H9 (cell line): ENCODE data around the gene EDAR. TPM values are rescaled to one million over a fixed set of nuclear protein-coding genes. Genes with fewer than 3 reads are reported as not detected.

Experiments
- DNase-seq: peaks from one replicate; pipeline ENCODE4 v3.0.0-alpha.2; 2017
- H2AFZ ChIP-seq: one replicate; pipeline ENCODE4 v1.6.1; 2013; ENCODE audit warnings: mild to moderate bottlenecking, low read length, control low read depth, moderate library complexity
- H2AK5ac ChIP-seq: 2 replicates; pipeline ENCODE4 v1.6.1; 2013; ENCODE audit warnings: low read length, control low read depth, mixed read lengths; ENCODE audit not compliant: insufficient read length
- H2BK120ac ChIP-seq: one replicate; pipeline ENCODE4 v1.6.1; 2013; ENCODE audit warnings: low read depth, mild to moderate bottlenecking, low read length, control low read depth, inconsistent platforms; ENCODE audit not compliant: poor library complexity, severe bottlenecking
- H2BK12ac ChIP-seq: 2 replicates; pipeline ENCODE4 v1.6.1; 2013; ENCODE audit warnings: low read length, control low read depth, mixed read lengths, low read depth; ENCODE audit not compliant: insufficient read length
- H2BK15ac ChIP-seq: 2 replicates; pipeline ENCODE4 v1.6.1; 2013; ENCODE audit warnings: low read depth, low read length, control low read depth
- H2BK20ac ChIP-seq: one replicate; pipeline ENCODE4 v1.6.1; 2013; ENCODE audit warnings: low read depth, mild to moderate bottlenecking, low read length, control low read depth, inconsistent platforms; ENCODE audit not compliant: poor library complexity, severe bottlenecking
- H2BK5ac ChIP-seq: 2 replicates; pipeline ENCODE4 v1.6.1; 2013; ENCODE audit warnings: low read length, control low read depth, mixed read lengths; ENCODE audit not compliant: insufficient read length
- H3K14ac ChIP-seq: 2 replicates; pipeline ENCODE4 v1.6.1; 2013; ENCODE audit warnings: low read length, control low read depth; ENCODE audit not compliant: insufficient read depth
- H3K18ac ChIP-seq: 2 replicates; pipeline ENCODE4 v1.6.1; 2013; ENCODE audit warnings: low read depth, mild to moderate bottlenecking, mixed read lengths, low read length, control low read depth; ENCODE audit not compliant: insufficient read length
- H3K23ac ChIP-seq: 2 replicates; pipeline ENCODE4 v1.6.1; 2013; ENCODE audit warnings: low read length, control low read depth, mixed read lengths, low read depth; ENCODE audit not compliant: insufficient read length
- H3K23me2 ChIP-seq: 2 replicates; pipeline ENCODE4 v1.6.1; 2013; ENCODE audit warnings: low read depth, mild to moderate bottlenecking, mixed read lengths, low read length, control low read depth; ENCODE audit not compliant: insufficient read length, poor library complexity, severe bottlenecking
- H3K27ac ChIP-seq: 2 replicates; pipeline ENCODE4 v1.5.1; 2013; ENCODE audit warnings: low read length, control low read depth, mixed read lengths, low read depth; ENCODE audit not compliant: insufficient read length
- H3K27me3 ChIP-seq: 2 replicates; pipeline ENCODE4 v1.6.1; 2013; ENCODE audit warnings: low read length, control low read depth, inconsistent platforms; ENCODE audit not compliant: insufficient read depth
- H3K4ac ChIP-seq: 2 replicates; pipeline ENCODE4 v1.6.1; 2013; ENCODE audit warnings: low read depth, mild to moderate bottlenecking, control low read depth, inconsistent platforms, low read length, moderate library complexity
- H3K4me1 ChIP-seq: 2 replicates; pipeline ENCODE4 v1.6.1; 2013; ENCODE audit warnings: low read length, control low read depth, inconsistent platforms; ENCODE audit not compliant: insufficient read depth
- H3K4me2 ChIP-seq: 2 replicates; pipeline ENCODE4 v1.6.1; 2013; ENCODE audit warnings: low read length, control low read depth, mixed read lengths; ENCODE audit not compliant: insufficient read length, insufficient read depth
- H3K56ac ChIP-seq: 2 replicates; pipeline ENCODE4 v1.6.1; 2013; ENCODE audit warnings: low read depth, mild to moderate bottlenecking, mixed read lengths, low read length, control low read depth; ENCODE audit not compliant: insufficient read length
- H3K79me1 ChIP-seq: 2 replicates; pipeline ENCODE4 v1.6.1; 2013; ENCODE audit warnings: low read depth, mild to moderate bottlenecking, moderate library complexity, low read length, control low read depth, inconsistent platforms; ENCODE audit not compliant: insufficient read depth, poor library complexity, severe bottlenecking
- H3K79me2 ChIP-seq: 2 replicates; pipeline ENCODE4 v1.6.1; 2013; ENCODE audit warnings: low read length, control low read depth, inconsistent platforms; ENCODE audit not compliant: insufficient read depth
- H3K9ac ChIP-seq: 2 replicates; pipeline ENCODE4 v1.6.1; 2013; ENCODE audit warnings: low read length, control low read depth, mixed read lengths; ENCODE audit not compliant: insufficient read length; ENCODE audit errors: extremely low read depth
- H3K9me3 ChIP-seq: one replicate; pipeline ENCODE4 v1.6.1; 2013; ENCODE audit warnings: low read depth, low read length, inconsistent platforms; ENCODE audit not compliant: control insufficient read depth
- H3T11ph ChIP-seq: one replicate; pipeline ENCODE4 v1.6.1; 2013; ENCODE audit warnings: mild to moderate bottlenecking, low read length, control low read depth, inconsistent platforms
- H4K20me1 ChIP-seq: one replicate; pipeline ENCODE4 v1.6.1; 2013; ENCODE audit not compliant: control insufficient read depth, insufficient read length, insufficient read depth
- H4K5ac ChIP-seq: 2 replicates; pipeline ENCODE4 v1.6.1; 2013; ENCODE audit warnings: low read depth, mild to moderate bottlenecking, mixed read lengths, low read length, control low read depth; ENCODE audit not compliant: insufficient read length
- H4K8ac ChIP-seq: replicated peaks from 2 replicates; pipeline ENCODE4 v1.6.1; 2013; ENCODE audit warnings: low read length, control low read depth, mixed read lengths, low read depth; ENCODE audit not compliant: insufficient read length
- H4K91ac ChIP-seq: 2 replicates; pipeline ENCODE4 v1.6.1; 2013; ENCODE audit warnings: low read depth, mild to moderate bottlenecking, moderate library complexity, mixed read lengths, low read length, control low read depth; ENCODE audit not compliant: insufficient read length
- H3K27ac Mint-ChIP-seq, 3 experiments: 2 replicates in 2 of 3; 3 replicates in 1 of 3; pipeline ENCODE4 v1.8.0; 2020 to 2021; ENCODE audit warnings: mixed read lengths in 3 of 3, mild to moderate bottlenecking in 1 of 3, moderate library complexity in 1 of 3
- H3K27me3 Mint-ChIP-seq: 2 replicates; pipeline ENCODE4 v1.8.0; 2021; ENCODE audit warnings: low read depth, mild to moderate bottlenecking, moderate library complexity, mixed read lengths
- H3K36me3 Mint-ChIP-seq, 3 experiments: 2 replicates in 2 of 3; 3 replicates in 1 of 3; pipeline ENCODE4 v1.8.0; 2020 to 2021; ENCODE audit warnings: low read depth in 3 of 3, mixed read lengths in 3 of 3; ENCODE audit not compliant: insufficient read depth in 1 of 3
- H3K4me1 Mint-ChIP-seq, 2 experiments: 2 replicates each; pipeline ENCODE4 v1.8.0; 2020; ENCODE audit warnings: mixed read lengths in 2 of 2
- H3K4me3 Mint-ChIP-seq, 2 experiments: 2 replicates in 1 of 2; 3 replicates in 1 of 2; pipeline ENCODE4 v1.8.0; 2020 to 2021; ENCODE audit warnings: mild to moderate bottlenecking in 2 of 2, mixed read lengths in 2 of 2, moderate library complexity in 1 of 2
- H3K9me3 Mint-ChIP-seq, 2 experiments: 2 replicates in 1 of 2; 3 replicates in 1 of 2; pipeline ENCODE4 v1.8.0; 2020; ENCODE audit warnings: mild to moderate bottlenecking in 2 of 2, mixed read lengths in 2 of 2, moderate library complexity in 1 of 2
- WGBS: extraction: QIAGEN DNeasy Blood & Tissue Kit; methylation state at CpG from one replicate; pipeline ENCODE4 v1.1.7; 2013; ENCODE audit warnings: missing lambda C conversion rate, low lambda C conversion rate, mixed read lengths; ENCODE audit not compliant: insufficient read length; ENCODE audit errors: extremely low coverage; 5-methylcytosine and 5-hydroxymethylcytosine counted together
- total RNA-seq: library from RNA; stranded (reverse); gene quantifications from 2 replicates; pipeline ENCODE4 v1.2.1, GENCODE V29; 2021
- TF ChIP-seq, protein P1 (sequence below): fragments of 200-600 bp; sonication (generic); conservative IDR thresholded peaks from 3 replicates; pipeline ENCODE4 v1.8.0; 2021; ENCODE audit warnings: antibody characterized with exemption, mild to moderate bottlenecking

EDAR gene
- total RNA-seq, 1 experiment from 2014 or later = not detected

- Histone ChIP-seq H2BK15ac (no peak overlapping the region), H3K4me1 (no peaks in the 10 kb centered on the region; the same call in 1 of the 2 replicates), H2BK20ac (no peak overlapping the region), H2BK5ac (no peak overlapping the region), H3K79me2 (no peaks in the 10 kb centered on the region), H3T11ph (no peak overlapping the region), H2BK12ac (no peak overlapping the region), H3K4me2 (no peak overlapping the region), H2BK120ac (no peak overlapping the region), H3K79me1 (no peaks in the 10 kb centered on the region), H3K18ac (no peak overlapping the region), H3K9ac (no peak overlapping the region), H4K20me1 (no peaks in the 10 kb centered on the region), H4K5ac (no peak overlapping the region), H3K27me3 (no peaks in the 10 kb centered on the region), H3K4ac (no peak overlapping the region), H4K8ac (no peak overlapping the region), H3K56ac (no peak overlapping the region), H3K23me2 (no peaks in the 10 kb centered on the region), H3K27ac (no peak overlapping the region), H3K23ac (no peak overlapping the region), H3K9me3 (no peaks in the 10 kb centered on the region), H2AK5ac (no peak overlapping the region), H4K91ac (no peak overlapping the region), H3K14ac (no peak overlapping the region), H2AFZ (no peak overlapping the region)
- H3K27me3 Mint-ChIP-seq = peaks cover 36% of the 10 kb centered on the region
- H3K4me1 Mint-ChIP-seq = peaks cover 26 to 31% of the 10 kb centered on the region in 2 experiments
- WGBS = no CpG with 5 or more reads among the region's 11 CpGs
- no peak for DNase-seq
- H3K9me3 Mint-ChIP-seq = peaks cover 0 to 3% of the 10 kb centered on the region in 2 experiments; a peak in 1 of 5 replicates
- H3K27ac Mint-ChIP-seq = no peak overlapping the region
- H3K36me3 Mint-ChIP-seq = no peaks in the 10 kb centered on the region
- no peak overlapping the region for H3K4me3 Mint-ChIP-seq
- TF ChIP-seq, protein P1, sequence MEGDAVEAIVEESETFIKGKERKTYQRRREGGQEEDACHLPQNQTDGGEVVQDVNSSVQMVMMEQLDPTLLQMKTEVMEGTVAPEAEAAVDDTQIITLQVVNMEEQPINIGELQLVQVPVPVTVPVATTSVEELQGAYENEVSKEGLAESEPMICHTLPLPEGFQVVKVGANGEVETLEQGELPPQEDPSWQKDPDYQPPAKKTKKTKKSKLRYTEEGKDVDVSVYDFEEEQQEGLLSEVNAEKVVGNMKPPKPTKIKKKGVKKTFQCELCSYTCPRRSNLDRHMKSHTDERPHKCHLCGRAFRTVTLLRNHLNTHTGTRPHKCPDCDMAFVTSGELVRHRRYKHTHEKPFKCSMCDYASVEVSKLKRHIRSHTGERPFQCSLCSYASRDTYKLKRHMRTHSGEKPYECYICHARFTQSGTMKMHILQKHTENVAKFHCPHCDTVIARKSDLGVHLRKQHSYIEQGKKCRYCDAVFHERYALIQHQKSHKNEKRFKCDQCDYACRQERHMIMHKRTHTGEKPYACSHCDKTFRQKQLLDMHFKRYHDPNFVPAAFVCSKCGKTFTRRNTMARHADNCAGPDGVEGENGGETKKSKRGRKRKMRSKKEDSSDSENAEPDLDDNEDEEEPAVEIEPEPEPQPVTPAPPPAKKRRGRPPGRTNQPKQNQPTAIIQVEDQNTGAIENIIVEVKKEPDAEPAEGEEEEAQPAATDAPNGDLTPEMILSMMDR = no peak
Measured at GRCh38 chr2:109016376-109016775, 27.4 kb upstream of the EDAR start.
